Activated CD8-positive, alpha-beta memory T cell treated with anti-CD3 and anti-CD28 coated beads for 24 hours (primary cell): ENCODE results near the gene OR10D3.
"Not testable (repeated sequence)": the region's sequence is repeated elsewhere in the genome, so short reads cannot be mapped to it uniquely, and the experiment has no call there.

Experiments
- DNase-seq: peaks from one replicate; pipeline ENCODE4 v3.0.0-alpha.2; 2020

The OR10D3 gene, protein sequence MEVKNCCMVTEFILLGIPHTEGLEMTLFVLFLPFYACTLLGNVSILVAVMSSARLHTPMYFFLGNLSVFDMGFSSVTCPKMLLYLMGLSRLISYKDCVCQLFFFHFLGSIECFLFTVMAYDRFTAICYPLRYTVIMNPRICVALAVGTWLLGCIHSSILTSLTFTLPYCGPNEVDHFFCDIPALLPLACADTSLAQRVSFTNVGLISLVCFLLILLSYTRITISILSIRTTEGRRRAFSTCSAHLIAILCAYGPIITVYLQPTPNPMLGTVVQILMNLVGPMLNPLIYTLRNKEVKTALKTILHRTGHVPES

GRCh38 chr11:124183068-124183467, at the start of gene OR10D3:
Gene OR10D3 (plus strand): TSS chr11:124183345. CDS start chr11:124185270, 1,925 bp downstream.
- no peak for DNase-seq

DNA sequence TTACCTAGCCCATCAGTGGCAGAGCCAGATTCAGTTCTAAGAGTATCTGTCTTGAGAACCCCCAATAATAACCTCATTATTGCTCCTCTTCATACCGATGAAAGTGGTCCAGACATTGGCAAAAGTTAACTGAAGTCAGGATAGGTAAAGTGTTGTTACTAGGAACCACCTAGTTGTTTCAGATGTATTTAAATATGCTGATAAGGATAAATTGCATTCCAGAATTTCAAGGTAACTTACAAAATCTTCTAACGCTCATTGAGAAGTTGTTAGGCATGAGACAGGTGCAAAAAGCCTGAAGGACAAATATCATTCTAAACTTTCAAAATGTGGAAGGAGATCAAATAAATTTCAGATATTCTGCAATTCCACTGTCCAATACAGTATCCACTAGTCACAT, 40.1 kb upstream of the OR10D3 start:
- DNase-seq = no peak

- no peak for DNase-seq
Measured at GRCh38 chr11:124147951-124148350, 35.2 kb upstream of the OR10D3 start.

GRCh38 chr11:124150684-124151083, 32.5 kb upstream of the OR10D3 start:
- no peak for DNase-seq

GRCh38 chr11:124152770-124153407, 30.3 kb upstream of the OR10D3 start:
- no peak for DNase-seq

DNA sequence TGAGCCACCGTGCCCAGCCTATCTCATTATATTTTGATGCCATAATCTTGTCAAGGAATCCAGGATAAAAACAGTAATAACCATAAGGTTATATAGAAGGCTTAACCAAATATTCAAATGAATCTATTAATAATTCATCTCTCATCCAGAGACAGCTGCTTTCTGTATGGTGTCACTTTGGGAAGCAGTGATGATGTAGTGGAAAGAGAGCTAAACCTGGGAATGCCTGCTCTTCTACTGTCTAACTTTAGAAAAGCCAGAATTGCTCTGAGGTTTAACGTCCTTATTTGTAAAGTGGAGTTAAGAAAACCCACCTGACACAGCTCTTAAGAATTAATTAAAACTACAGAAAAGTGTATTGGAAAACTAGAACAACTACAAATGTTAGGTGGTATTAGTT, 29.3 kb upstream of the OR10D3 start:
- DNase-seq = no peak

DNA sequence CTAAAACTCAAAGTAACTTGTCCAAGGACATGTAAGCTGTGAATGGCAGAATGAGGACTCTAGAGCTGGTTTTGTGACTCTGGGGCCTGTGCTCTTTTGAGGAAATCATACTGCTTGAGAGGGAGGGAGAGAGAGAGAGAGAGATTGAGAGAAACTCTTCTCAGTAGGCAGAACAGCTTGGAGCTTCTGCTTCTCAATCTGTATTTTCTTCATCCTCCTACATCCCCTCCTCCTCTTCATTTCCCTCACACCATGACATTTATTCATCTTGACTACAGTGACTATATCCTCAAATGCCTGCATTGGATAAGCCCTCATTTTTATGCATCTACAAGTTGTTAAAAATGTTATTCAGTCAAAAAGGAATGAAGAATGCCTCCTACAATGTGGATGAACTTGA, 23.7 kb upstream of the OR10D3 start:
- DNase-seq = no peak

DNA sequence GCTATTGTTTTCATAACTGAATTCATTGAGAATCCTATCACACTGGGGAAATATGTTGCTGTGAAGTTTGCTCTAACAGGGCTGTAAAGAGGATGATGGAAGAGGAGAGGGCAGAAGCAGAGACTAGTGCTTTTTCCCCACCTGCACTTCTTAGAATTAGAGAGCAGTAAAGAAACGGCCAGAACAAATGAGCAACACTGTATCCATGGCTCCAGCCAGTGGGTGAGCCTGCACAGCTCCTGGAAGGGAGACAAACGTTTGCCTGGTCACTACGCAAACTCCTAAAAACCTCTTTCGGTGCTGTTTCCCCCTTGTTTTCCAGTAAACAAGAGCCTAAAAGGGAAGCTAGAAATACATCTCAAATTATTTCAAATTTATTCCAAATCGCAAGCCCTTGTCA, 22.2 kb upstream of the OR10D3 start:
- no peak for DNase-seq

DNA sequence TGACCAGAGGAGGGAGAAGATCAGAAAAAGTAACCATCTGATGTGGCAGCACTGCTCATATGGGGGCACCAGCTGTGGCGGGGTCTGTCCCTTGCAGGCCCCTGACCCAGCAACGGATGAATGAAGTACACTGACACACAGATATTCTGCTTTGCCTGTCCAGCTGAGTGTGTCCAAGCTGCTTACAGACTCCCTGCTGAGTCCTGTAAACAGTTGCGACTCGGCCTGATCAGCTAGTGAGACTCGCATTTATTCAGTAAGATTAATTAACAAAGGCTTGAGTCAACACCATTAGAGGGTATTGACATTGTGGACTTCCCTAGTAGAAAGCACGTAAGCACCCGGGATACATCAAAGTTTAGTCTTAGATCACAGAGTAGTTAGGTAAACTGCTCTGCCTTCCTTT, 15.3 kb upstream of the OR10D3 start:
- DNase-seq = no peak

GRCh38 chr11:124168796-124169195, 14.3 kb upstream of the OR10D3 start:
- no peak for DNase-seq

- DNase-seq = not testable (repeated sequence)
Measured at GRCh38 chr11:124170315-124170714, 12.8 kb upstream of the OR10D3 start.

DNA sequence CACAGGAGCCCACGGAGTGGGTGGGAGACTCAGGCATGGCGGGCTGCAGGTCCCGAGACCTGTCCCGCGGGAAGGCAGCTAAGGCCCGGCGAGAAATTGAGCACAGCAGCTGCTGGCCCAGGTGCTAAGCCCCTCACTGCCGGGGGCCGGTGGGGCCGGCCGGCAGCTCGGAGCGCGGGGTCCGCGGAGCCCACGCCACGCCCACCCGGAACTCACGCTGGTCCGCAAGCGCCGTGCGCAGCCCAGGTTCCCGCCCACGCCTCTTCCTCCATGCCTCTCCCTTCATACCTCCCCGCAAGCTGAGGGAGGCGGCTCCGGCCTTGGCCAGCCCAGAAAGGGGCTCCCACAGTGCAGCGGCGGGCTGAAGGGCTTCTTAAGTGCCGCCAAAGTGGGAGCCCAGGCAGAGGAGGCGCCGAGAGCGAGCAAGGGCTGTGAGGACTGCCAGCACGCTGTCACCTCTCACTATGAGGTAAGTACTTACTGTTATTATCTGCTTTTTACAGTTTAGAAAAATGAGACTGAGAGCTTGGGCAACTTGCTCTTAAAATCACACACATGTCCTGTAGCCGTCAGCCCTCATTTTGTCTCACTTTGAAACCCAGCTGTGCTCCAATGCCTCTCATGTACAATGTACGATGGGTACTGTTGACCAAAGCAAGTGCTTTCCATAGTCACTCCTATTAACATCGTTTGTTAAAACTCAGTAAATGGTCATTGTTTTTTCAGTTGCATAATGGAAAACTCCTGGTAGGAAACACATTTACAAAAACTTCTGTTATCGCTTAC, 12.2 kb upstream of the OR10D3 start:
- no peak for DNase-seq

DNA sequence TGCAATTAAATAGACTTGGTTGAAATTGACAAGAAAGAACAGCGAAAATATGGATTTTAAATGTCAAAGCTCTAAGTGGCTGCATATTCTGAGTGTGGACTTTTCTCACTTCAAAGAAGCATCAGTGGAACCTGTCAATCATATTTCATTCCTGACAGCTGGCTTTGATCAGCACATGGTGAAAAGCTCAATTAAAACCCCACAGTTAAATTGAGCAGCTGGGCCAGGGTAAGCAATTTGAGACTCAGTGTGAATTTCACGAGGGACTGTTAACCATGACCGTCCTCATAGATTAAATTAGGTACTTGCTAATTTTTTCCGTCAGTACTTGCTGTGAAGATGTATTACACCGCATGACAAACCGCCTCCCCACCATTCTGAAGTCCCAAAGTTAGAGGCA, 11.0 kb upstream of the OR10D3 start:
- no peak for DNase-seq

GRCh38 chr11:124172599-124172998, 10.5 kb upstream of the OR10D3 start:
- no peak for DNase-seq

DNA sequence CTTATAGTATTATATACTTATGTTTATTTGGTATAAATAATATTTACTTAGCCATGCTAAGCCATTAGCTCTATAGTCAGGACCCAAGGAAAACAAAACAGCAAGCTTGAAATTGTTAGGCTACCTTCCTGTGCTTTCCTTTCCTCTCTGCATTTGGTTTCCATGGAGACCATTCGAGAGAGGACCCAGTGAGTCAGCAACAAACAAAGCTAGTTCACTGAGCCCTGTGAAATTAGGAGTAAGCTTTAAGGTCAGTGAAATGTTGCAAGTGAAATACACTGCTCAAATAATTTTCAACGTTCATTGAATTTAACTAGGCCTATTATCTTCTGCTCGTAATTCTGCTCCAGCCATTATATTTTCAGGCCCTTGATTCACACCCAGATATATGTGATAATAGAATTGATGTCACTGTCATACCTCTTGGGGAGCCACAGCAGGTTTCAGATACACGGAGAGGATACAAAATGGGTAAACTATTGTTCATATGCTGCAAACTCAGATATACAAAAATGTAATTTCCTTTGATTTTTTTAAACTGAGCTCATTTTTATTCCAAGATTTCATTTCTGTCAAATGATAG, 9.1 kb upstream of the OR10D3 start:
- no peak for DNase-seq

DNA sequence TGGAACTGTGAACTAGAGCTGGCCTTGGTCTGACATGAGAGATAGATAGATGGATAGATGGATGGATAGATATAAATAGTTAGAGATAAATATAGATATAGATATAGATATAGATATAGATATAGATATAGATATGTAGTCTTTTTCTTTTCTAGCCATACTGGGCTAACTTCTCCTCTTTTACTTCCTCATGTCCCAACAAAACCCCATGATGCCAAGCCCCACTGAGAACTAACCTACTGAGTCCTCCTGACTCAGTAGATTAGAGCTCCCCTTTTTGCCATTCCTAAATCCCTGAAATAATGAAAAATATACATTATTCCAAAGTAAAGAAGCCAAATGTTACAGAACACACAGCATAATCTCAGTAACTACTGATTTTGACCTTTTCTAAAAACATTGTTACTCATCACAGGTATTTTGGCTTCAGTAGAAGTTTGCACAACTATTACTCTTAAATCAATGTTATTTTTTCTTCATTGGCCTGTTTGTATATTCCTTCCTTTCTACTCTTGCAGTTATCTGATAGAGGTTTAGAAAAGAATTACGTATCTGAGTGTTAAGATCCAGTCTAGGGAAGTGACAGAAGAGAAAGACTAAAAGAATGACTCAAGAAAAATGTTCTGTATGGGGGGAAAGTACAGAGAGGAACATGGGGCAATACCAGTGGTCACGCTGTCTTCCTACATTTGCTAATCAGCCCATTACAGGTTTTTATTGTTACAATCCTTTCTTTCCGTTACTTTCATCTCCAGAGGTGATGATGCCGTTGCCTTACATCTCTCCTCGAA, 6.0 kb upstream of the OR10D3 start:
- DNase-seq = no peak

GRCh38 chr11:124179310-124179709, 3.8 kb upstream of the OR10D3 start:
- DNase-seq = no peak

DNA sequence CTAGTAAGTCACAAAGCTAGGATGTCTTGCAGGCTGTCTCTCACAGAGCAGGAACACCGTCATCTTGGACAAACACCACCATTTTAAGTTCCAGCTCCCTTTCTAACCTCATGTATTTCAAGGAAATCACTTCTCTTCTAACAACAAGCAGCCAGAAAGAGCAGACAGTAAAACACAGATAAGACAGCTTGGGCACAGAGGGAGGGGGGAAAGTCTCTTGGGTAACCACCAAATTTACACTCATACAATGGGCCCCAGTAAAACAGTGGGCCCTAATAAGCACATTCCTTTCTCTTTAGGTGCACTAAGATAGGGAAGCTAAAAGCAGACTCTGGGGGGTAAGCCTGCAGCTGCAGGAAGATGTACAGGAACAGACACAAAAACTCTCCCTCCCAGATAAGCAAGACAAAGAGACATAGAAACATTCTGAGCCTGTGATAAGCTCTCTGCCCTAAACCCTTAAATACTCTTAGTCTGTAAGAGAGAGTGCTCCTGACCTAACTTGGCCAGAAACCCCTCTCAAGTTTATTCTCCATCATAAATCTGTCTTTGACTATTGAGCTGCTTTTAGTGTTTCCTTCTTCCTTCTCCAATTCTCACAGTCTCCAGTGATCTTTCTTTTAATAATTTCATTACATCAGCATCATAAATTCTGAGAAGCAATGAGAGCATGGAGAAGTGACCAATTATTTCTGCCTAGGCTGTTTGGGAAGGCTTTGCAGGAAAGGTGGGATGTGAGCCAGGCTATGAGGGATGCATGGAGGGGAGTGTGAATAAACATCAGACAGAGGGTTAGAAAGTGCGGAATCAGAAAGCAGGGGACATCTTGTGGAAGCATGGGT, 7.4 kb downstream of the OR10D3 start:
- DNase-seq = no peak

DNA sequence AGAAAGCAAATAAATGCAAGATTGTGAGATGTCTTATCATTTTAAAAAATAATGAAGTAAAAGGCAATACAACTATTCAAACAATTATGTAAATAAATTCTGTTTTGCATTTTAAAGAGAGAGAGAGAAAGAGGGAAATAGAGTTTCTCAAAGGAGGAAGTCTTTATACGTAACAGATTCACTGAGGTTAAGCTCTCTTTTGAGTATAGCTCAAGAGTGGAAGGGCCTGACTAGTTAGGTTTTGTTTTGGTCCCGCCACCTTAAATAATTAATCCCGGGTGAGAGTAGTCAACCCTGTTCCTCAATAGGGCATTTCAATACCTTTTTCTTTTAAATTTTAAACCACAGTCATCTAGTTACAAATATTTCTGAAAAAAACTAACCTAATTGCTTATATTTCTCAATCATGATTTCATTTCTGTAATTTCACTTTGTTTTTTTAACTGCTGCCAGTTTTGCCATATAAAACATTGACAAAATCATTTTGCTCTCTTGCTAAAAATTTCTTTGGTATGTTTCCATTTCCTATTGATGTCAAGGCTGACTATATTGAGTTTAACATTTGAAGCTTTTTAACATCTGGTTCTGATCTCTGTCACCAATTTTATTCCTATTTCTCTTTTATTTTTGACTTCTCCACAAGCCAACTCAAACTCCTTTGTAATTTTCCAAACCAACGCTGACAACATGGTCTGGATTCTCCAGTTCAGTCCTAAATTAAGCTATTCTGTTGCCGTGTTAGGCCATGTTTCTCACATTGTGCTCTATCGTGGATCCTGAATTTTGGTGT, 10.3 kb downstream of the OR10D3 start:
- no peak for DNase-seq

DNA sequence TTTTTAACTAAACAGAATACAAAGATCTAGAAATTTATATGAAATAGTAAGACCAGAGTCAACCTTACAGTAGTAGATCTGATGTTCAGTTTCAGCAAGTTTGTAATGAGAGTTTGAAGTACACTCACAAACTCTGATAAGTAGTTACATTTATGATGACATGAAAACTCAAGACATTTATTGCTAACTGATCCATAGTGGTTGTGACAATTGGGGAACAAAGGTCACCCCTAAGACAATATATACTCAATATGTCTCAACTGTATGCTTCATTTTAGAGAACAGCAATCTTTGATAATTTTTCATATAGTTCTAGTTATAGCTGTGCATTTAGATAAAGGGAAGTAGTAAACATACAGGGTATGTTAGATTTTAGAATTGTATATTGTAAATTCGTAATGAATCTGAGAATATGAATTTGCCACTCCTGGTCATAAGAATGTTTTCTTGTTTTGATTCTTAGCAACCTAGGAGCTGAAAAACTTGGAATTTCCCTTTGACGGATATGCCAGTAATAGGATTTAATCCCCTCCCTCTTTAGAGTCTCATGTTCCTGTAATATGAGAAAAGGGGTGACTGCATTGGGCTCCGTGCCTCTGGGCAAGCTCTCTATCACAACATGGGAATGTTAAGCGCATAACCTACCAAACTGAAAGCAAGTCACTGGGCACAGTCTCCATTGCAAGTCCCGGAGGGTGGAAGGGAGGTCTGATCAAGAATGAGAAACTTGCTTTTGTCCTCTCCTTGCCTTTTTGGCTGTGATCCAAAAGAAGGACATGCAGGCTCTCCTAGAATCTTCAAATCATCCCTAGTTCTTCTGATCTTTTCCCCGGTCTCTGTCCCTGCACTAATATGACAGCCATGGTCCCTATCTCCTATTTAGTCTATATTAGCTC, 11.4 kb downstream of the OR10D3 start:
- no peak for DNase-seq
